Measurements from ENCODE around the gene SETD1B.
A peak's percentile ranks its signal among the peaks of the same experiment; 100 is the strongest.
"Not testable (repeated sequence)": the region's sequence is repeated elsewhere in the genome, so short reads cannot be mapped to it uniquely, and the experiment has no call there.

The SETD1B gene

GRCh38 chr12:121839106-121839992, 35.5 kb downstream of the SETD1B start:
- H3K9ac ChIP-seq (ENCODE audit: low read depth, low read length) = peak overlapping the region; percentile 80
- H3K36me3 ChIP-seq (ENCODE audit: insufficient read depth, low read length) = no peaks in the 10 kb centered on the region
- no peaks in the 10 kb centered on the region for H3K9me3 ChIP-seq (replicated peaks; ENCODE audit: low read length)
- H3K27me3 ChIP-seq (ENCODE audit: control insufficient read depth, insufficient read depth, low read length) = no peaks in the 10 kb centered on the region
- H3K4me3 ChIP-seq (ENCODE audit: low read length) = peak overlapping the region; percentile 88
- H3K4me1 ChIP-seq (ENCODE audit: control insufficient read depth, insufficient read depth, low read length) = peaks cover 10% of the 10 kb centered on the region
- H3K4me2 ChIP-seq (ENCODE audit: low read length) = peak overlapping the region; percentile 99

GRCh38 chr12:121839993-121840761, 36.4 kb downstream of the SETD1B start:
- H3K36me3 ChIP-seq (ENCODE audit: insufficient read depth, low read length) = no peaks in the 10 kb centered on the region
- no peaks in the 10 kb centered on the region for H3K27me3 ChIP-seq (ENCODE audit: control insufficient read depth, insufficient read depth, low read length)

GRCh38 chr12:121843236-121843982, 39.6 kb downstream of the SETD1B start:
- H3K4me2 ChIP-seq (ENCODE audit: low read length) = no peak overlapping the region
- no peak overlapping the region for H3K9ac ChIP-seq (ENCODE audit: low read depth, low read length)
- H3K4me3 ChIP-seq (ENCODE audit: low read length) = no peak overlapping the region
- H3K27me3 ChIP-seq (ENCODE audit: control insufficient read depth, insufficient read depth, low read length) = no peaks in the 10 kb centered on the region
- no peaks in the 10 kb centered on the region for H3K36me3 ChIP-seq (ENCODE audit: insufficient read depth, low read length)
- peaks cover 10% of the 10 kb centered on the region for H3K4me1 ChIP-seq (ENCODE audit: control insufficient read depth, insufficient read depth, low read length)
- no peaks in the 10 kb centered on the region for H3K9me3 ChIP-seq (replicated peaks; ENCODE audit: low read length)

More at GRCh38 chr12:121839993-121840761, 36.4 kb downstream of the SETD1B start:
- Histone ChIP-seq H3K4me3 (ENCODE audit: low read length) (peak overlapping the region; percentile 88), H3K4me2 (ENCODE audit: low read length) (peak overlapping the region; percentile 99), H3K4me1 (ENCODE audit: control insufficient read depth, insufficient read depth, low read length) (peaks cover 10% of the 10 kb centered on the region), H3K9ac (ENCODE audit: low read depth, low read length) (peak overlapping the region; percentile 80), H3K9me3 (replicated peaks; ENCODE audit: low read length) (no peaks in the 10 kb centered on the region)

- no peaks in the 10 kb centered on the region for H3K9me3 ChIP-seq (replicated peaks; ENCODE audit: low read length)
- no peak overlapping the region for H3K4me3 ChIP-seq (ENCODE audit: low read length)
- H3K36me3 ChIP-seq (ENCODE audit: insufficient read depth, low read length) = no peaks in the 10 kb centered on the region
- no peaks in the 10 kb centered on the region for H3K4me1 ChIP-seq (ENCODE audit: control insufficient read depth, insufficient read depth, low read length)
- no peak overlapping the region for H3K9ac ChIP-seq (ENCODE audit: low read depth, low read length)
- no peak overlapping the region for H3K4me2 ChIP-seq (ENCODE audit: low read length)
- no peaks in the 10 kb centered on the region for H3K27me3 ChIP-seq (ENCODE audit: control insufficient read depth, insufficient read depth, low read length)
These were observed 41.9 kb downstream of the SETD1B start for GRCh38 chr12:121845701-121846100.

GRCh38 chr12:121849211-121849610, 45.4 kb downstream of the SETD1B start:
- Histone ChIP-seq H3K27me3 (ENCODE audit: control insufficient read depth, insufficient read depth, low read length) (no peaks in the 10 kb centered on the region), H3K36me3 (ENCODE audit: insufficient read depth, low read length) (no peaks in the 10 kb centered on the region), H3K4me2 (ENCODE audit: low read length) (no peak overlapping the region), H3K9me3 (replicated peaks; ENCODE audit: low read length) (no peaks in the 10 kb centered on the region), H3K4me3 (ENCODE audit: low read length) (no peak overlapping the region), H3K9ac (ENCODE audit: low read depth, low read length) (no peak overlapping the region), H3K4me1 (ENCODE audit: control insufficient read depth, insufficient read depth, low read length) (no peaks in the 10 kb centered on the region)

GRCh38 chr12:121849665-121850064, 45.9 kb downstream of the SETD1B start:
- Histone ChIP-seq H3K4me3 (ENCODE audit: low read length) (no peak overlapping the region), H3K9me3 (replicated peaks; ENCODE audit: low read length) (no peaks in the 10 kb centered on the region), H3K4me2 (ENCODE audit: low read length) (no peak overlapping the region), H3K4me1 (ENCODE audit: control insufficient read depth, insufficient read depth, low read length) (no peaks in the 10 kb centered on the region), H3K27me3 (ENCODE audit: control insufficient read depth, insufficient read depth, low read length) (no peaks in the 10 kb centered on the region), H3K9ac (ENCODE audit: low read depth, low read length) (no peak overlapping the region), H3K36me3 (ENCODE audit: insufficient read depth, low read length) (no peaks in the 10 kb centered on the region)

- not testable (repeated sequence) for H3K9me3 ChIP-seq (replicated peaks; ENCODE audit: low read length); H3K4me2 ChIP-seq (ENCODE audit: low read length); H3K4me1 ChIP-seq (ENCODE audit: control insufficient read depth, insufficient read depth, low read length); H3K36me3 ChIP-seq (ENCODE audit: insufficient read depth, low read length); H3K27me3 ChIP-seq (ENCODE audit: control insufficient read depth, insufficient read depth, low read length); H3K4me3 ChIP-seq (ENCODE audit: low read length); H3K9ac ChIP-seq (ENCODE audit: low read depth, low read length)
These were observed 48.6 kb downstream of the SETD1B start for GRCh38 chr12:121852392-121852791.

GRCh38 chr12:121857322-121858246, 53.8 kb downstream of the SETD1B start:
- no peak overlapping the region for H3K4me3 ChIP-seq (ENCODE audit: low read length)
- no peaks in the 10 kb centered on the region for H3K27me3 ChIP-seq (ENCODE audit: control insufficient read depth, insufficient read depth, low read length)
- no peak overlapping the region for H3K4me2 ChIP-seq (ENCODE audit: low read length)
- H3K9me3 ChIP-seq (replicated peaks; ENCODE audit: low read length) = no peaks in the 10 kb centered on the region
- H3K36me3 ChIP-seq (ENCODE audit: insufficient read depth, low read length) = no peaks in the 10 kb centered on the region
- peaks cover 24% of the 10 kb centered on the region for H3K4me1 ChIP-seq (ENCODE audit: control insufficient read depth, insufficient read depth, low read length)
- no peak overlapping the region for H3K9ac ChIP-seq (ENCODE audit: low read depth, low read length)

- no peak overlapping the region for H3K4me3 ChIP-seq (ENCODE audit: low read length)
- no peaks in the 10 kb centered on the region for H3K36me3 ChIP-seq (ENCODE audit: insufficient read depth, low read length)
- no peaks in the 10 kb centered on the region for H3K9me3 ChIP-seq (replicated peaks; ENCODE audit: low read length)
- H3K4me1 ChIP-seq (ENCODE audit: control insufficient read depth, insufficient read depth, low read length) = peaks cover 24% of the 10 kb centered on the region
- H3K27me3 ChIP-seq (ENCODE audit: control insufficient read depth, insufficient read depth, low read length) = no peaks in the 10 kb centered on the region
- no peak overlapping the region for H3K4me2 ChIP-seq (ENCODE audit: low read length)
- peak overlapping the region; percentile 47 for H3K9ac ChIP-seq (ENCODE audit: low read depth, low read length)
These were observed 54.5 kb downstream of the SETD1B start for GRCh38 chr12:121858318-121858661.

- Histone ChIP-seq H3K9me3 (replicated peaks; ENCODE audit: low read length) (no peaks in the 10 kb centered on the region), H3K9ac (ENCODE audit: low read depth, low read length) (peak within 1 kb of the TSS; percentile 47), H3K4me3 (ENCODE audit: low read length) (no peak within 1 kb of the TSS), H3K36me3 (ENCODE audit: insufficient read depth, low read length) (no peaks in the 10 kb centered on the region), H3K27me3 (ENCODE audit: control insufficient read depth, insufficient read depth, low read length) (no peaks in the 10 kb centered on the region), H3K4me1 (ENCODE audit: control insufficient read depth, insufficient read depth, low read length) (peaks cover 24% of the 10 kb centered on the region), H3K4me2 (ENCODE audit: low read length) (peak within 1 kb of the TSS; percentile 51)
These were observed 55.1 kb downstream of the SETD1B start, which contains the start of gene HPD for GRCh38 chr12:121858662-121859572. HPD (minus strand) TSS chr12:121858859; CDS start chr12:121858823, 36 bp downstream.

Measured in skeletal muscle satellite cell (primary cell).